NCI-H2171 treated with DMSO at 0.1 percent for 48 hours (cell line): ENCODE results near the gene WBP2.
"Not testable (repeated sequence)": the region's sequence is repeated elsewhere in the genome, so short reads cannot be mapped to it uniquely, and the experiment has no call there.

Experiments
- DNase-seq: peaks from one replicate; lab custom pipeline; 2025; lab: John Stamatoyannopoulos, UW

Gene WBP2

GRCh38 chr17:75865404-75866188, 10.5 kb upstream of the WBP2 start:
- DNase-seq, result peak; percentile 4

GRCh38 chr17:75864887-75865286, 9.8 kb upstream of the WBP2 start:
- DNase-seq, result peak; percentile 4

GRCh38 chr17:75864448-75864871, 9.3 kb upstream of the WBP2 start:
- DNase-seq, result peak; percentile 55

- DNase-seq, result peak; percentile 2
Measured at GRCh38 chr17:75861927-75862317, 6.8 kb upstream of the WBP2 start.

- DNase-seq, result not testable (repeated sequence)
Measured at GRCh38 chr17:75859358-75859757, 4.2 kb upstream of the WBP2 start.

- DNase-seq, result peak; percentile 58
Measured at GRCh38 chr17:75856062-75856756, 1.1 kb upstream of the WBP2 start.

DNA sequence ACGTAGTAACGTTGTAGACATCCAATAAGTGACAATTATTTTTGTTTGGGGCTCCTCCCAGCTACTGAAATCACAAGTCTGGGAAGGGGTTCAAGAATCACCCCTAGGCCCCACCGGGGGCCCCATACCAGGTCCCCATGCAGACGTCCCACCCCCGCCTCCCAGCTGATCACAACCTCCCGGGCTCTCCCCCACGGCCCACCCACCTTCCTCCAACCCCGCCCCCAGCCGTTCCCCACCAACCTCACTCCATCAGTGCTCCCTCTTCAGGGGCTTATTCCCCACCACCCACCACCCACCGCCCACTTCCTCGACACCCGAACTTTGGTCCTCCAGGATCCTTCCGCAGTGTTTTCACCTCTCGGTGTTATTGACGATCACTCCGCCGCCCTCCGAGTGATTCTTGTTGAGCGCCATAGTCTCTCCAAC, 240 bp downstream of the WBP2 start:
- DNase-seq, result no peak

GRCh38 chr17:75854101-75854748, 910 bp downstream of the WBP2 start:
- DNase-seq, result no peak

DNA sequence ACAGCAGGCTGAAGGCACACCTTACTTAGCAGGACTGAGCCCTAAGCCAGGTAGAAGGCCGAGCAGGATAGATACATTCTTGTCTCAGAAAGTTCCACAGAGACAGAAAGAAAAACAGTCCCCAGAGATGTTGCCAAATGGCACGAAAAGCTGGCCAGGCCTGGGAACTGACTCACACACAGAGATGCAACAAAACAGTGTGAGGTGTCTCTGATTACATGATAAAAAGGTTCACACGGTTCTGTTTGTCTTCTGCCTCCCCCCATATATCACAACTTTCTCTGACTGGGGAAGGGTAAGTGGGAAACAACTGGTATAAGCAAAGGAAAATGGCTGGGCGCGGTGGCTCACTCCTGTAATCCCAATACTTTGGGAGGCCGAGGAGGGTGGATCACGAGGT, 1.7 kb downstream of the WBP2 start:
- DNase-seq, result no peak

DNA sequence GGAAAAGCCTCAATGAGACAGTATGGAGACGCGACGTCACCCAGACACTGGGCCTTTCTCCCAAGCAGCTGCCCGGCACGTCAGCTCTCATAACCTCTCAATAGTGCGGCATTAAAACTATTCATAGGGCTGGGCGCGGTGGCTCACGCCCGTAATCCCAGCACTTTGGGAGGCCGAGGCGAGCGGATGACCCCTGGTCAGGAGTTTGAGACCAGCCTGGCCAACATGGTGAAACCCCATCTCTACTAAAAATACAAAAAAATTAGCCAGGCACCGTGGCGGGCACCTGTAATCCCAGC, 3.5 kb downstream of the WBP2 start:
- DNase-seq, result not testable (repeated sequence)

GRCh38 chr17:75850928-75851692, 4.0 kb downstream of the WBP2 start:
- no peak for DNase-seq

- no peak for DNase-seq
Measured at GRCh38 chr17:75849724-75850123, 5.4 kb downstream of the WBP2 start.

DNA sequence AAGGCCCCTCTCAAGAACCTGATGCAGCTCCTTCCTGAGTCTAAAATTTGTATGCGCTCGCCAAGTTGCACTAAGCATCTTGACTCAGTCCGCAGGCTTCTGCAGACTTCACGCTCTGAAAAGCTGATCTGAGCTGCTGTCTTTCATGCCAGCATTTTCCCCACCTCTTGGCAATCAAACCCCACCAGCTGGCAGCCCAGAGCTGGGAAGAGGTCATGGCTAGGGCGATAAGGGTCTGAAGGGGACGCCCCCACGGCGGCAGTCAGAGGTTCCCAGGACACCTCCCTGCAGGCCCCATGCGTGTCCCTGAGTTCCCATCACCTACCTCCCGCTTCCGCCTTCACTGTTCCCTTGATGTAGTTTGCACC, 5.9 kb downstream of the WBP2 start:
- no peak for DNase-seq

GRCh38 chr17:75848523-75849278, 6.4 kb downstream of the WBP2 start:
- DNase-seq, result peak; percentile 10

- no peak for DNase-seq
Measured at GRCh38 chr17:75847614-75848522, 7.3 kb downstream of the WBP2 start.

GRCh38 chr17:75846692-75847613, 8.2 kb downstream of the WBP2 start:
- no peak for DNase-seq

GRCh38 chr17:75845933-75846691, 9.0 kb downstream of the WBP2 start:
- no peak for DNase-seq

GRCh38 chr17:75845058-75845711, 9.9 kb downstream of the WBP2 start:
- DNase-seq, result peak; percentile 34
